Breast epithelium (tissue), 3 donors: ENCODE data around the gene MYO1F.

Source experiments
- CTCF ChIP-seq, 3 donors: fragments of 450-650 bp; IDR thresholded peaks; one replicate each; pipeline ENCODE4 v1.5.1; 2016 to 2017; ENCODE audit warnings: antibody characterized with exemption in 3 of 3, mild to moderate bottlenecking in 3 of 3, moderate library complexity in 3 of 3
- POLR2A ChIP-seq: fragments of 450-650 bp; IDR thresholded peaks from one replicate; pipeline ENCODE4 v1.6.1; 2016; ENCODE audit warnings: antibody characterized with exemption, mild to moderate bottlenecking, moderate library complexity

DNA sequence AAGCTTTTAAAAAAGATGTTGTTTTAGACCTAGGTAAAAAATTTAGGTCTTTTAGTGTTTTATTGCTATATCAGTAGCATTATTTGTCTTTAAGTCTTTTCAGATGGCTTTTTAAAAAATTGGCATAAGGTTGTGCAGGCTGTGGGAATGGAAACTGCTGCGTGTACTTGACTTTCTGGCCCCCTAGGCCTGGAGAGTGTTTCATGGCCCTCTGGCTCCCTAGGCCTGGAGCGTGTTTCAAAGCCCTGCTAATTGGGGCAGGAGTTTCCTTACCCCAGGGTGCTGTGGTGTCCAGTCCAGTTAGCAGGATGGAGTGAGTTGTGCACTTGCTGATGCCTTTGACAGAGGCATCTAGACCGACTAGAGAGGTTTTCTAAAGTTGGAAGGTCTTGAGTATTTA lies 98.6 kb downstream of the MYO1F start:
- TF ChIP-seq POLR2A: no peak
- TF ChIP-seq CTCF (IDR thresholded peaks at IDR 0.05): no peak
